GM12878 (cell line): Measurements from ENCODE around the gene RASAL2. TPM values are rescaled to one million over a fixed set of nuclear protein-coding genes. Genes with fewer than 3 reads are reported as not detected.
A peak's percentile ranks its signal among the peaks of the same experiment; 100 is the strongest.

Source experiments
- ATAC-seq: fragments of 200-7000 bp; cut with Tn5 transposase; 3 replicates; pipeline ENCODE4 v1.9.1; 2020; ENCODE audit warnings: mild to moderate bottlenecking, moderate library complexity
- BruUV-seq: library from RNA; stranded (reverse); fragments of 400-500 nt; replicated peaks from 2 replicates; lab custom pipeline; 2021; lab: Mats Ljungman, UMichigan
- CTCF ChIA-PET: fragments of 300-600 bp; sonication (Branson Sonifier 250); formaldehyde crosslinking; extraction: SDS; loops from one replicate; lab custom pipeline; 2021; ENCODE audit warnings: inconsistent platforms; lab: Yijun Ruan, JAX
- POLR2A ChIA-PET: fragments of 350-600 bp; formaldehyde crosslinking; extraction: SDS; loops from one replicate; lab custom pipeline; 2021; ENCODE audit warnings: inconsistent platforms; lab: Charles Lee
- RAD21 ChIA-PET: fragments of 300-600 bp; sonication (Branson Sonifier 250); formaldehyde crosslinking; loops from one replicate; lab custom pipeline; 2023; ENCODE audit warnings: antibody characterized with exemption; ENCODE audit not compliant: unreplicated experiment; lab: Charles Lee
- SMC1A ChIA-PET: fragments of 300-600 bp; sonication (Branson Sonifier 250); formaldehyde crosslinking; loops from one replicate; lab custom pipeline; 2023; ENCODE audit not compliant: unreplicated experiment, uncharacterized antibody; lab: Charles Lee
- DNase-seq: peaks from one replicate; pipeline ENCODE4 v3.0.0-alpha.2; 2011; ENCODE audit warnings: low read depth, low spot score
- FAIRE-seq: peaks from 3 replicates; lab custom pipeline; 2011; peaks lifted over from hg19 to GRCh38; lab: Jason Lieb, UNC
- H2AFZ ChIP-seq: 2 replicates; pipeline ENCODE4 v1.6.0; 2011; ENCODE audit warnings: low read depth, low read length, control low read depth; ENCODE audit not compliant: control insufficient read depth
- H3K27ac ChIP-seq: 2 replicates; pipeline ENCODE4 v1.5.1; 2011; ENCODE audit warnings: control low read depth; ENCODE audit not compliant: control insufficient read depth, insufficient read depth
- H3K27me3 ChIP-seq, 2 experiments: replicated peaks in 1 of 2; 2 replicates each; pipeline versions ENCODE4 v1.6.0 to v1.6.1; 2011; ENCODE audit warnings: low read length in 1 of 2; ENCODE audit not compliant: control insufficient read depth in 2 of 2, insufficient read depth in 2 of 2
- H3K36me3 ChIP-seq, 2 experiments: 2 replicates each; pipeline ENCODE4 v1.5.1; 2011; ENCODE audit warnings: low read length in 1 of 2; ENCODE audit not compliant: control insufficient read depth in 2 of 2, insufficient read depth in 2 of 2
- H3K4me1 ChIP-seq: 2 replicates; pipeline ENCODE4 v1.6.1; 2011; ENCODE audit warnings: mild to moderate bottlenecking, low read length, moderate library complexity, mixed read lengths; ENCODE audit not compliant: control insufficient read depth, insufficient read depth
- H3K4me2 ChIP-seq: 2 replicates; pipeline ENCODE4 v1.6.0; 2011; ENCODE audit warnings: control low read depth; ENCODE audit not compliant: control insufficient read depth, insufficient read depth
- H3K4me3 ChIP-seq: fragments of 200-600 bp; sonication (generic); 2 replicates; pipeline ENCODE4 v1.5.1; 2016
- H3K79me2 ChIP-seq: 2 replicates; pipeline ENCODE4 v1.6.0; 2011; ENCODE audit warnings: low read length; ENCODE audit not compliant: control insufficient read depth, insufficient read depth
- H3K9ac ChIP-seq: 2 replicates; pipeline ENCODE4 v1.8.0; 2011; ENCODE audit warnings: low read length, control low read depth, mixed read lengths; ENCODE audit not compliant: control insufficient read depth, insufficient read depth
- H3K9me3 ChIP-seq: replicated peaks from 3 replicates; pipeline ENCODE4 v1.5.1; 2011; ENCODE audit warnings: mild to moderate bottlenecking, low read length; ENCODE audit not compliant: control insufficient read depth, insufficient read depth
- H4K20me1 ChIP-seq: 2 replicates; pipeline ENCODE4 v1.6.0; 2011; ENCODE audit not compliant: control insufficient read depth, insufficient read depth
- CHD4 ChIP-seq: fragments of 200-600 bp; sonication (generic); IDR thresholded peaks from 2 replicates; pipeline ENCODE4 v1.6.1; 2016; ENCODE audit warnings: mild to moderate bottlenecking
- CREB1 ChIP-seq: IDR thresholded peaks from 2 replicates; pipeline ENCODE4 v1.6.1; 2012; ENCODE audit warnings: low read depth, mild to moderate bottlenecking, inconsistent platforms
- HDAC2 ChIP-seq: fragments of 200-600 bp; sonication (generic); IDR thresholded peaks from 2 replicates; pipeline ENCODE4 v1.6.1; 2017
- JUND ChIP-seq: IDR thresholded peaks from 2 replicates; pipeline ENCODE4 v1.6.1; 2012; ENCODE audit warnings: low read depth, mild to moderate bottlenecking, low read length, improper control_type of control experiment, moderate library complexity
- PKNOX1 ChIP-seq: fragments of 450-650 bp; IDR thresholded peaks from 2 replicates; pipeline ENCODE4 v1.6.1; 2016; ENCODE audit warnings: mild to moderate bottlenecking
- POLR2AphosphoS2 ChIP-seq: IDR thresholded peaks from 2 replicates; pipeline ENCODE4 v1.6.1; 2011; ENCODE audit warnings: low read depth, mild to moderate bottlenecking, low read length, improper control_type of control experiment, moderate library complexity
- POU2F2 ChIP-seq: IDR thresholded peaks from 3 replicates; pipeline ENCODE4 v1.6.1; 2011; ENCODE audit warnings: low read depth, mild to moderate bottlenecking, low read length, borderline replicate concordance
- RB1 ChIP-seq: fragments of 450-650 bp; formaldehyde crosslinking; IDR thresholded peaks from 2 replicates; pipeline ENCODE4 v1.6.1; 2017; ENCODE audit warnings: mild to moderate bottlenecking, borderline replicate concordance
- SRF ChIP-seq, 2 experiments: IDR thresholded peaks; 2 replicates each; pipeline ENCODE4 v1.6.1; 2011; ENCODE audit warnings: low read depth in 2 of 2, low read length in 2 of 2, mild to moderate bottlenecking in 1 of 2, moderate library complexity in 1 of 2
- WGBS: methylation state at CpG from one replicate; pipeline ENCODE4 v1.1.6; 2016; ENCODE audit warnings: low lambda C conversion rate; ENCODE audit not compliant: insufficient replicate concordance, insufficient coverage; ENCODE audit errors: missing lambda C conversion rate; 5-methylcytosine and 5-hydroxymethylcytosine counted together
- in situ Hi-C: fragments of 300-500 bp; cut with MboI; formaldehyde crosslinking; loops from 9 replicates; pipeline ENCODE4 v1.14.3; 2018; ENCODE audit warnings: mixed read lengths
- intact Hi-C: fragments of 100-400 bp; cut with micrococcal nuclease; formaldehyde crosslinking; loops from one replicate; pipeline ENCODE4 v1.14.2; 2022; ENCODE audit not compliant: unreplicated experiment
- polyA plus RNA-seq, 11 experiments: library from polyadenylated mRNA; depleted of rRNA in 4 of 11; unstranded in 6 of 11; stranded (reverse) in 5 of 11; fragments of >200 nt; fragmentation: Nextera tagmentation in 4 of 11; fragmentation: Illumina TruSeq in 1 of 11; extraction: Ambion mirVana in 4 of 11; extraction: Trizol in 1 of 11; gene quantifications; 1 replicate in 1 of 11; 2 replicates in 10 of 11; pipeline versions ENCODE4 v1.2.1 to v1.2.3, GENCODE V29; 2011 to 2016; ENCODE audit warnings: inconsistent platforms in 2 of 11, missing spikeins in 2 of 11, low read depth in 1 of 11
- total RNA-seq, 4 experiments: library from RNA; depleted of rRNA in 3 of 4; stranded (reverse); fragments of >200 nt in 3 of 4; fragmentation: Illumina TruSeq in 1 of 4; extraction: Trizol in 1 of 4; gene quantifications; 2 replicates each; pipeline versions ENCODE4 v1.2.1 to v1.2.3, GENCODE V29; 2013 to 2021
- TF ChIP-seq, protein P1 (sequence below): fragments of 450-650 bp; conservative IDR thresholded peaks from 2 replicates; pipeline ENCODE4 v1.6.1; 2017; ENCODE audit warnings: mild to moderate bottlenecking, moderate library complexity

Gene RASAL2
- total and polyA plus RNA-seq, 10 of the 15 experiments (the other 5 are each of a cell fraction or from before 2014, with no cell fraction given) = 0.02 to 6.9 (median 0.17) TPM; not detected in 1

DNA sequence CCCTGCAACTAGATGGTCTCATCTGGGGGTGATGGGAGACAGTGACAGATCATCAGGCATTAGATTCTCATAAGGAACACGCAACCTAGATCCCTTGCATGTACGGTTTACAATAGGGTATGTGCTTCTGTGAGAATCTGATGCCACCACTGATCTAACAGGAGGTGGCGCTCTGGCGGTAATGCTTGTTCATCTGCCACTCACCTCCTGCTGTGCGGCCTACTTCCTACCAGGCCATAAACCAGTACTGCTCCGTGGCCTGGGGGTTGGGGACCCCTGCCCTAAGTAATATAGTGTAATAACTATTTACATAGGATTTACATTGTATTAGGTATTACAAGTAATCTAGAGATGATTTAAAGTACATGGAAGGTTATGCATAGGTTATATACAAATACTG lies 267.9 kb downstream of the RASAL2 start (continued):
- TF ChIP-seq PKNOX1 (peak; percentile 79), RB1 (no peak), SRF (IDR thresholded peaks at IDR 0.05; ENCODE audit: low read depth in 2 of 2, low read length in 2 of 2) (peak in 1 of 2 experiments; percentile 29; a peak in 1 of 4 replicates), CREB1 (no peak)
- TF ChIP-seq, protein P1, sequence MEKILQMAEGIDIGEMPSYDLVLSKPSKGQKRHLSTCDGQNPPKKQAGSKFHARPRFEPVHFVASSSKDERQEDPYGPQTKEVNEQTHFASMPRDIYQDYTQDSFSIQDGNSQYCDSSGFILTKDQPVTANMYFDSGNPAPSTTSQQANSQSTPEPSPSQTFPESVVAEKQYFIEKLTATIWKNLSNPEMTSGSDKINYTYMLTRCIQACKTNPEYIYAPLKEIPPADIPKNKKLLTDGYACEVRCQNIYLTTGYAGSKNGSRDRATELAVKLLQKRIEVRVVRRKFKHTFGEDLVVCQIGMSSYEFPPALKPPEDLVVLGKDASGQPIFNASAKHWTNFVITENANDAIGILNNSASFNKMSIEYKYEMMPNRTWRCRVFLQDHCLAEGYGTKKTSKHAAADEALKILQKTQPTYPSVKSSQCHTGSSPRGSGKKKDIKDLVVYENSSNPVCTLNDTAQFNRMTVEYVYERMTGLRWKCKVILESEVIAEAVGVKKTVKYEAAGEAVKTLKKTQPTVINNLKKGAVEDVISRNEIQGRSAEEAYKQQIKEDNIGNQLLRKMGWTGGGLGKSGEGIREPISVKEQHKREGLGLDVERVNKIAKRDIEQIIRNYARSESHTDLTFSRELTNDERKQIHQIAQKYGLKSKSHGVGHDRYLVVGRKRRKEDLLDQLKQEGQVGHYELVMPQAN = no peak

DNA sequence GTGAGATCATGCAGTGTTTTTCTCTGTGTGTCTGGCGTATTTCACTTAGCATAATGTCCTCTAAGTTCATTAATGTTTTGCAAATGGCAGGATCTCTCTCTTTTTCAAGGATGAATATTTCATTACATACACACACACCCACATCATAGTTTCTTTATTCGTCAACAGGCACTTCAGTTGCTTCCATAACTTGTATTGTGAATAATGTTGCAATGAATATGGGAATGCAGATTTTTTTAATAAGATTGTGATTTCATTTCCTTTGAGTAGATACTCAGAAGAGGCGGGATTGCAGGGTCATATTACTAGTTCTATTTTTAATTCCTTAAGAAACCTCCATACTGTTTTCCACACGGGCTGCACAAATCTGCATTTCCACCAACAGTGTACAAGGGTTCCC lies 268.8 kb downstream of the RASAL2 start:
- BruUV-seq = no TSS peak
- Histone ChIP-seq H3K27me3 (no peaks in the 10 kb centered on the region), H3K36me3 (no peaks in the 10 kb centered on the region), H3K9ac (no peak overlapping the region), H2AFZ (no peak overlapping the region), H3K9me3 (no peaks in the 10 kb centered on the region), H3K79me2 (no peaks in the 10 kb centered on the region), H3K4me2 (no peak overlapping the region), H3K4me1 (no peaks in the 10 kb centered on the region), H3K27ac (no peak overlapping the region), H3K4me3 (no peak overlapping the region), H4K20me1 (no peaks in the 10 kb centered on the region)
- DNase-seq (no peak), FAIRE-seq (no peak), ATAC-seq (no peak)
- RAD21 ChIA-PET = no interaction called here
- CTCF ChIA-PET = interaction anchor here (4.0 kb wide), 1 partner anchor 137 kb away, joined by 33 read pairs; no protein-coding TSS in a partner anchor
- POLR2A ChIA-PET = no interaction called here
- WGBS = 20% methylated on average over 4 of the region's 4 CpGs
- SMC1A ChIA-PET = no interaction called here
- TF ChIP-seq CHD4 (no peak), HDAC2 (no peak), POU2F2 (no peak), POLR2AphosphoS2 (no peak), JUND (no peak)
- intact Hi-C loops = loop anchor here (1.0 kb wide), 1 partner anchor 139 kb away; no protein-coding TSS in a partner anchor
- in situ Hi-C loops = no loop called here
